CD14-positive monocyte (primary cell): Measurements from ENCODE around the gene METTL16. TPM values are rescaled to one million over a fixed set of nuclear protein-coding genes. Genes with fewer than 3 reads are reported as not detected.

Experiments used
- DNase-seq, 3 donors: peaks; one replicate each; pipeline ENCODE4 v3.0.0-alpha.2; 2011 to 2022
- H2AFZ ChIP-seq: 2 replicates; pipeline ENCODE4 v1.6.0; 2012; ENCODE audit warnings: mild to moderate bottlenecking, low read depth, low read length, inconsistent platforms; ENCODE audit not compliant: insufficient read depth, poor library complexity, severe bottlenecking
- H3K27ac ChIP-seq, 2 donors: 1 replicate in 1 of 2; 2 replicates in 1 of 2; pipeline ENCODE4 v1.5.1; 2012 to 2013; ENCODE audit warnings: low read length in 2 of 2, control low read depth in 1 of 2, inconsistent platforms in 1 of 2, low read depth in 1 of 2, mild to moderate bottlenecking in 1 of 2
- H3K27me3 ChIP-seq, 2 donors: one replicate each; pipeline versions ENCODE4 v1.6.0 to v1.6.1; 2011 to 2013; ENCODE audit warnings: low read length in 2 of 2; ENCODE audit not compliant: control insufficient read depth in 2 of 2, insufficient read depth in 2 of 2
- H3K36me3 ChIP-seq, 2 donors: replicated peaks in 1 of 2; 1 replicate in 1 of 2; 2 replicates in 1 of 2; pipeline versions ENCODE4 v1.5.1 to v1.6.1; 2012 to 2013; ENCODE audit warnings: low read length in 2 of 2, control low read depth in 1 of 2, inconsistent platforms in 1 of 2, mild to moderate bottlenecking in 1 of 2; ENCODE audit not compliant: insufficient read depth in 2 of 2, control insufficient read depth in 1 of 2
- H3K4me1 ChIP-seq, 2 donors: 1 replicate in 1 of 2; 2 replicates in 1 of 2; pipeline versions ENCODE4 v1.5.1 to v1.6.1; 2012 to 2013; ENCODE audit warnings: low read length in 2 of 2, control low read depth in 1 of 2, inconsistent platforms in 1 of 2, mild to moderate bottlenecking in 1 of 2, moderate library complexity in 1 of 2; ENCODE audit not compliant: insufficient read depth in 2 of 2, control insufficient read depth in 1 of 2
- H3K4me2 ChIP-seq: replicated peaks from 2 replicates; pipeline ENCODE3; 2012; ENCODE audit warnings: low read length, moderate library complexity, mild to moderate bottlenecking; ENCODE audit not compliant: poor library complexity, severe bottlenecking; ENCODE audit errors: extremely low read depth
- H3K4me3 ChIP-seq, 3 experiments: fragments of 200-600 bp in 1 of 3; sonication (generic) in 1 of 3; replicated peaks in 1 of 3; 1 replicate in 2 of 3; 2 replicates in 1 of 3; pipeline ENCODE4 v1.5.1; 2011 to 2013; ENCODE audit warnings: low read length in 3 of 3, mild to moderate bottlenecking in 3 of 3, control low read depth in 2 of 3, low read depth in 2 of 3, inconsistent platforms in 1 of 3, moderate library complexity in 1 of 3
- H3K79me2 ChIP-seq: 2 replicates; pipeline ENCODE4 v1.6.0; 2012; ENCODE audit warnings: mild to moderate bottlenecking, control low read depth, inconsistent platforms, low read length, moderate library complexity; ENCODE audit not compliant: insufficient read depth
- H3K9ac ChIP-seq: 2 replicates; pipeline ENCODE4 v1.6.0; 2017; ENCODE audit warnings: low read length, mild to moderate bottlenecking; ENCODE audit not compliant: insufficient read depth, poor library complexity, severe bottlenecking
- H3K9me3 ChIP-seq, 2 donors: replicated peaks in 1 of 2; 1 replicate in 1 of 2; 2 replicates in 1 of 2; pipeline versions ENCODE4 v1.5.1 to v1.6.1; 2012 to 2013; ENCODE audit warnings: low read length in 2 of 2, control low read depth in 1 of 2; ENCODE audit not compliant: control insufficient read depth in 1 of 2, insufficient read depth in 1 of 2
- H4K20me1 ChIP-seq: 2 replicates; pipeline ENCODE4 v1.6.0; 2012; ENCODE audit warnings: mild to moderate bottlenecking, low read length, control low read depth, moderate library complexity; ENCODE audit not compliant: insufficient read depth
- H3K27ac Mint-ChIP-seq, 7 donors: one replicate each; pipeline ENCODE4 v1.8.0; 2020; ENCODE audit warnings: mild to moderate bottlenecking in 7 of 7, mixed read lengths in 7 of 7, moderate library complexity in 6 of 7, inconsistent platforms in 2 of 7
- H3K27me3 Mint-ChIP-seq, 3 donors: one replicate each; pipeline ENCODE4 v1.8.0; 2021 to 2022; ENCODE audit warnings: low read depth in 3 of 3, mild to moderate bottlenecking in 3 of 3, mixed read lengths in 3 of 3, moderate library complexity in 3 of 3, inconsistent platforms in 1 of 3
- H3K36me3 Mint-ChIP-seq, 2 donors: one replicate each; pipeline ENCODE4 v1.8.0; 2020; ENCODE audit warnings: mixed read lengths in 2 of 2, inconsistent platforms in 1 of 2, mild to moderate bottlenecking in 1 of 2
- H3K4me1 Mint-ChIP-seq: one replicate; pipeline ENCODE4 v1.8.0; 2020; ENCODE audit warnings: mild to moderate bottlenecking, mixed read lengths
- H3K4me3 Mint-ChIP-seq, 2 donors: one replicate each; pipeline ENCODE4 v1.8.0; 2020; ENCODE audit warnings: mild to moderate bottlenecking in 2 of 2, mixed read lengths in 2 of 2, moderate library complexity in 1 of 2
- H3K9me3 Mint-ChIP-seq, 7 donors: one replicate each; pipeline ENCODE4 v1.8.0; 2020 to 2022; ENCODE audit warnings: mixed read lengths in 7 of 7, mild to moderate bottlenecking in 6 of 7, moderate library complexity in 6 of 7, inconsistent platforms in 2 of 7
- WGBS: methylation state at CpG from one replicate; pipeline ENCODE4 v1.1.5; 2013; ENCODE audit warnings: missing lambda C conversion rate; ENCODE audit not compliant: insufficient coverage; 5-methylcytosine and 5-hydroxymethylcytosine counted together
- intact Hi-C, 2 donors: fragments of 100-400 bp; cut with micrococcal nuclease; formaldehyde crosslinking; loops; one replicate each; pipeline versions ENCODE4 v1.15.0 to v1.15.1; 2023
- polyA plus RNA-seq, 3 donors: library from polyadenylated mRNA; depleted of rRNA in 1 of 3; unstranded in 2 of 3; stranded (reverse) in 1 of 3; fragments of 300-500 nt in 2 of 3; fragments of >200 nt in 1 of 3; fragmentation: Illumina TruSeq in 2 of 3; gene quantifications; 1 replicate in 2 of 3; 2 replicates in 1 of 3; pipeline ENCODE4 v1.2.3, GENCODE V29; 2012 to 2021
- TF ChIP-seq, protein P1 (sequence below): fragments of 200-600 bp; IDR thresholded peaks from one replicate; pipeline ENCODE4 v1.8.0; 2022; ENCODE audit warnings: antibody characterized with exemption, mild to moderate bottlenecking

Gene METTL16
- polyA plus RNA-seq, 3 donors = 3.0 to 8.0 (median 4.7) TPM

DNA sequence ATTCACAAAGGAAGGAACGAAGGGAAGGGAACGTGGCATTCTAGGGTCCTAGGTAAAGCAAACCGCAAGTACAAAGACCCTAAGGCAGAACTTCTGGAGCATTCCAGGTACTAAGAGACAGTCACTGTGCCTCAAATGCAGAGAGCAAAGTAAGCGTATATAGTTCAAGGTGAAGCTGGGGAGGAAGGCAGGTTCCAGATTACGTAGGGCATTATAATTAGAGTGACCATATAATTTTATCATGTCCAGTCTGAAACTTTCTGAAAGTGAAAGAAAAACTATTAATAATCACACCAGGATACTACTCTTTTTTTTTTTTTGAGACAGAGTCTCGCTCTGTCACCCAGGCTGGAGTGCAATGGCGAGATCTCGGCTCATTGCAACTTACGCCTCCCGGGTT is 25.7 kb downstream of the METTL16 start:
- Histone ChIP-seq H3K27ac (peak overlapping the region in 1 of 2 donors; percentile 65), H3K9me3 (no peaks in the 10 kb centered on the region), H3K4me3 (peak overlapping the region in 1 of 3 experiments; percentile 51), H3K4me1 (peaks cover 26% of the 10 kb centered on the region in 2 donors), H3K79me2 (peaks cover 58% of the 10 kb centered on the region), H3K27me3 (no peaks in the 10 kb centered on the region), H4K20me1 (no peaks in the 10 kb centered on the region), H3K36me3 (peaks cover 0 to 2% of the 10 kb centered on the region in 2 donors), H2AFZ (no peak overlapping the region), H3K4me2 (peak overlapping the region; percentile 49), H3K9ac (peak overlapping the region; percentile 19)
- H3K36me3 Mint-ChIP-seq = peaks cover 0 to 2% of the 10 kb centered on the region in 2 donors
- DNase-seq = no peak
- 89% methylated on average over 3 of the region's 10 CpGs for WGBS
- H3K4me1 Mint-ChIP-seq = peaks cover 44% of the 10 kb centered on the region
- H3K27ac Mint-ChIP-seq = peak overlapping the region in 6 of 7 donors; percentile 42 to 86 (median 72)
- H3K4me3 Mint-ChIP-seq = peak overlapping the region; percentile 31 to 58
- no peaks in the 10 kb centered on the region for H3K27me3 Mint-ChIP-seq
- H3K9me3 Mint-ChIP-seq = no peaks in the 10 kb centered on the region
- TF ChIP-seq, protein P1, sequence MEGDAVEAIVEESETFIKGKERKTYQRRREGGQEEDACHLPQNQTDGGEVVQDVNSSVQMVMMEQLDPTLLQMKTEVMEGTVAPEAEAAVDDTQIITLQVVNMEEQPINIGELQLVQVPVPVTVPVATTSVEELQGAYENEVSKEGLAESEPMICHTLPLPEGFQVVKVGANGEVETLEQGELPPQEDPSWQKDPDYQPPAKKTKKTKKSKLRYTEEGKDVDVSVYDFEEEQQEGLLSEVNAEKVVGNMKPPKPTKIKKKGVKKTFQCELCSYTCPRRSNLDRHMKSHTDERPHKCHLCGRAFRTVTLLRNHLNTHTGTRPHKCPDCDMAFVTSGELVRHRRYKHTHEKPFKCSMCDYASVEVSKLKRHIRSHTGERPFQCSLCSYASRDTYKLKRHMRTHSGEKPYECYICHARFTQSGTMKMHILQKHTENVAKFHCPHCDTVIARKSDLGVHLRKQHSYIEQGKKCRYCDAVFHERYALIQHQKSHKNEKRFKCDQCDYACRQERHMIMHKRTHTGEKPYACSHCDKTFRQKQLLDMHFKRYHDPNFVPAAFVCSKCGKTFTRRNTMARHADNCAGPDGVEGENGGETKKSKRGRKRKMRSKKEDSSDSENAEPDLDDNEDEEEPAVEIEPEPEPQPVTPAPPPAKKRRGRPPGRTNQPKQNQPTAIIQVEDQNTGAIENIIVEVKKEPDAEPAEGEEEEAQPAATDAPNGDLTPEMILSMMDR = no peak
- intact Hi-C loops = no loop called here

DNA sequence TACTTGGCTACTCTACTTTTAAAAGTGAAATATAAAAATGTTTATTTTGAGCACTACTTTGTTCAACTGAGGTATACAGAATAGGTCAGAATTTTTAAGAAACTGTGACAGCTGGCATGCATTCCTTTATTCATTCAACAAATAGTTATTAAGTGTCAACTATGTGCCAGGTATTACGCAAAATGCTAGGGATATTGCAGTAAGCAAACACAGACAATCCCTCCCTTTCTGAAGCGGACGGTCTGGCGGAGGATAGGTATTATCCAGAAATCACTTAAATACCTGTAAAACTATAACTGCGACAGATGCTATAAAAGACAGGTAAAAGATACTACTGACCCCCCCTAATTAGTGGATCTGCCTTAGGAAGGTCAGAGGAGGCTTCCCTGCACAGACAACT is 26.1 kb downstream of the METTL16 start:
- Histone ChIP-seq H3K36me3 (no peaks in the 10 kb centered on the region), H3K79me2 (peaks cover 62% of the 10 kb centered on the region), H4K20me1 (no peaks in the 10 kb centered on the region), H3K4me1 (peaks cover 26% of the 10 kb centered on the region in 2 donors), H2AFZ (no peak overlapping the region), H3K27ac (peak overlapping the region in 1 of 2 donors; percentile 65), H3K4me2 (peak overlapping the region; percentile 49), H3K4me3 (peak overlapping the region in 1 of 3 experiments; percentile 51), H3K9ac (peak overlapping the region; percentile 19), H3K9me3 (no peaks in the 10 kb centered on the region), H3K27me3 (no peaks in the 10 kb centered on the region)
- intact Hi-C loops = no loop called here
- peaks cover 44% of the 10 kb centered on the region for H3K4me1 Mint-ChIP-seq
- H3K4me3 Mint-ChIP-seq = peak overlapping the region; percentile 31 to 58
- no CpG with 5 or more reads among the region's 5 CpGs for WGBS
- TF ChIP-seq, protein P1 = no peak
- H3K36me3 Mint-ChIP-seq = peaks cover 2 to 4% of the 10 kb centered on the region in 2 donors
- peak overlapping the region in 5 of 7 donors; percentile 50 to 86 (median 67) for H3K27ac Mint-ChIP-seq
- no peaks in the 10 kb centered on the region for H3K27me3 Mint-ChIP-seq
- no peaks in the 10 kb centered on the region for H3K9me3 Mint-ChIP-seq
- DNase-seq = no peak
